ENCODE data around the gene DIS3L2. TPM values are rescaled to one million over a fixed set of nuclear protein-coding genes. Genes with fewer than 3 reads are reported as not detected.

DIS3L2 gene
- total and polyA plus RNA-seq, 12 donors = 20.0 to 54.7 (median 30.5) TPM

GRCh38 chr2:232350804-232351685, 389.5 kb downstream of the DIS3L2 start:
- intact Hi-C loops (cut with DNase I) = no loop called here
- peaks cover 0 to 9% of the 10 kb centered on the region in 2 donors for H3K4me1 ChIP-seq (replicated peaks in 1 of 2)
- H3K27me3 ChIP-seq = peaks cover 58% of the 10 kb centered on the region
- H3K36me3 ChIP-seq (replicated peaks in 1 of 2) = no peaks in the 10 kb centered on the region
- H3K27ac ChIP-seq = no peak overlapping the region
- WGBS, 4 donors = 8 to 21% (median 13%) methylated on average over 8 to 76 of the region's 76 CpGs
- peak in 1 of 7 donors; percentile 10 for DNase-seq
- no peaks in the 10 kb centered on the region for H3K9me3 ChIP-seq (replicated peaks in 1 of 3)
- H3K4me3 ChIP-seq = no peak overlapping the region
- TF ChIP-seq POLR2A (IDR thresholded peaks at IDR 0.05) (no peak), CTCF (IDR thresholded peaks at IDR 0.05) (no peak)

DNA sequence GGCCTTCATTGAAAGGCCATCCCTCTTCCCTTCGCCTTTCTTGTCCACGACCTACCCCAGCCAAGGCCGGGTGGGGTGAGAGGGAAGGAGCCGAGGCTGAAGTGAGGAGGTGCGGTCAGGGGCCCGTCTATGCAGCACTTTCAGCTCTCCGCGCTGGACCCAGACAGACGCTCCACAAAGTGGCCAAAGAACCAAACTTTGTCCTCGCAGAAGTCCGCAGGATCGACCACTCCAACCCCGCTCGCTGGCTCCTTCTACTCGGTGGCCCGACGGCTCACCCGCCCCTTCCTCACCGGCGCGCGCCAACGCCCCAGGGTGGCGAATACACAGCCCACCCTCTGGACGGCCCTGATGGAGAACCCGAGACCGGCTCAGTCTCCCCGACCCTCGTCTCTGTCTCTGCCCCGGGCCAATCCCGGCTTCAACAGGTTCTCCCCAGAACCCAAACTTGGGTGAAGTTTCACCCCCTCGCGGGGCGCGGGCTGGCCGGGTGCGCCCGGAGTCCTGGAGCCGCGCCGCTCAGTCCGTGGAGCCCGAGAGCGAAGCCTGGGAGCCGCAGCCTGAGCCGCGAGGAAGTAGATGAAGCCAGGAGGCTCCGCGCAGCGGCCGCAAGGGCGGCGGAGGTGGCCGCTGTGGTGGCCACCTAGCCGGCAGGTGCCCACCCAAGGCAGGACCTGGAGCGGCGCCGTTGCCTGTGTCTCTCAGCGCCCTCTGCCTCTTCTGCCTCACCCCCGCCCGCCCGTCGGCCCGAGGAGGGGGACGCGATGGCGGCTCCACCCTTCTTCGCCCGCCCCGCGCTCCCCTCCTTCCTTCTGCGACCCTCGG, 390.4 kb downstream of the DIS3L2 start:
- H3K9me3 ChIP-seq (replicated peaks in 1 of 3) = no peaks in the 10 kb centered on the region
- TF ChIP-seq CTCF (IDR thresholded peaks at IDR 0.05) = no peak
- TF ChIP-seq POLR2A (IDR thresholded peaks at IDR 0.05) = no peak
- 14 to 38% (median 16%) methylated on average over 30 to 72 of the region's 73 CpGs for WGBS, 4 donors
- intact Hi-C loops (cut with DNase I) = no loop called here
- H3K4me1 ChIP-seq (replicated peaks in 1 of 2) = peaks cover 0 to 9% of the 10 kb centered on the region in 2 donors
- peaks cover 58% of the 10 kb centered on the region for H3K27me3 ChIP-seq
- no peaks in the 10 kb centered on the region for H3K36me3 ChIP-seq (replicated peaks in 1 of 2)
- peak in 1 of 7 donors; percentile 8 for DNase-seq
- no peak overlapping the region for H3K4me3 ChIP-seq
- H3K27ac ChIP-seq = no peak overlapping the region

DNA sequence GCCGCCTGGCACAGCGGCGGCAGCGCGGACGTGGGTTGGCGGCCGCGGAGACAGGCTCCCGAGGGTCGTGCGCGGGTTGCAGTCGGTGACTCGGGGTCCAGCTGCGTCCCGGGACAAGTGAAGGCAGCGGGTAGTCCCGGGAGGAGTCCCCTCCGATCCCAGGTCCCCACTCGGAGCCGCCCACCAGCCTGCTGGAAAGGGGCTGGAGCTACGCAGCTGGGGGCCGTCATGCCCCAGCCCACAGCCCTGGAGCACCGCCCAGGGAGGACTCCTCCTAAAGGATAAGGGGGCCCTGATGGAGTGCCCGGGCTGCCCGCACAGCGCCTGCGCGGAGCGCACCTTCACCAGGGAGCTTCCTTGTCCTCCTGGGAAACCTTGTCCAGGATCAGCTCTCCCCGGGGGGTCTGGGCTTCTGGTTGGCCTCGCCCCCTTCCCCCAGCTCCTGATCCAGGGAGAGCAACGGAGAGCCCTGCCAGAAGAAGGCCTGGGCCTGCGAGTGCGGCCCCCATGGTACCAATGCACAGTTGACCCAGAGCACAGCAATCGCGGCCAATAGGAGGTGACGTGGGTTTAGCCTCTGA, 391.1 kb downstream of the DIS3L2 start:
- intact Hi-C loops (cut with DNase I) = no loop called here
- H3K4me1 ChIP-seq (replicated peaks in 1 of 2) = peaks cover 0 to 9% of the 10 kb centered on the region in 2 donors
- H3K27me3 ChIP-seq = peaks cover 58% of the 10 kb centered on the region
- no peak for TF ChIP-seq CTCF (IDR thresholded peaks at IDR 0.05)
- TF ChIP-seq POLR2A (IDR thresholded peaks at IDR 0.05) = no peak
- H3K4me3 ChIP-seq = no peak overlapping the region
- H3K36me3 ChIP-seq (replicated peaks in 1 of 2) = no peaks in the 10 kb centered on the region
- peak in 1 of 7 donors; percentile 5 for DNase-seq
- 4 to 50% (median 45%) methylated on average over 5 to 39 of the region's 39 CpGs for WGBS, 4 donors
- H3K9me3 ChIP-seq (replicated peaks in 1 of 3) = no peaks in the 10 kb centered on the region
- no peak overlapping the region for H3K27ac ChIP-seq

DNA sequence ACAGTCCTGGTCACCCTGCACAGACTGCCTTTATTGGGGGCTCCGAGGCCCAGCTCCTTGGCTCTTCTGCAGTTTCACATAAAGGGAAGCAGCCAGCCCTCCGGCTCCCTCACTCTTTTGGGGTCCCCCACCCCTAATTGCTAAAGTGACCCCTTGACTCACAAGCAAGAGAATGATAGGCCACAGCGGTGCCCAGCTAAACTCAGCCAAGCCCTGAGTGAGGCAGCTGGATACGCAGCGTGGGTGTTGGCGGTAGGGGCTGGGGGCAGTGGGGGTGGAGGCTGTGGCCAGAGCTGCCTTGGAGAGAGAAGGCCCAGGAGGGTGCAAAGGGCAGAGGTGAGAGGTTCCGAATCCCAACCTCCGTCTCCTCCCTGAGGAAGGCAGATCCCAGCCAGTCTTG, 391.6 kb downstream of the DIS3L2 start:
- Histone ChIP-seq H3K9me3 (replicated peaks in 1 of 3) (no peaks in the 10 kb centered on the region), H3K36me3 (replicated peaks in 1 of 2) (no peaks in the 10 kb centered on the region), H3K4me3 (no peak overlapping the region), H3K27ac (no peak overlapping the region), H3K27me3 (peaks cover 58% of the 10 kb centered on the region), H3K4me1 (replicated peaks in 1 of 2) (peaks cover 0 to 9% of the 10 kb centered on the region in 2 donors)
- DNase-seq = peak in 1 of 7 donors; percentile 10
- intact Hi-C loops (cut with DNase I) = no loop called here
- WGBS, 4 donors = 81 to 89% (median 83%) methylated on average over 6 to 8 of the region's 8 CpGs
- TF ChIP-seq POLR2A (IDR thresholded peaks at IDR 0.05) (no peak), CTCF (IDR thresholded peaks at IDR 0.05) (no peak)
